ENCODE measurements around the gene THAP11.

- TF ChIP-seq POLR2A (IDR thresholded peaks at IDR 0.05) (no peak), EP300 (IDR thresholded peaks at IDR 0.05) (no peak), CTCF (IDR thresholded peaks at IDR 0.05) (no peak), POLR2AphosphoS5 (IDR thresholded peaks at IDR 0.05) (no peak)
Measured at GRCh38 chr16:67881621-67882161, 39.6 kb downstream of the THAP11 start.

Data from stomach (tissue), 4 donors.